Endothelial cell of hepatic sinusoid (primary cell): ENCODE results near the gene HSPA6.
"Not testable (repeated sequence)": the region's sequence is repeated elsewhere in the genome, so short reads cannot be mapped to it uniquely, and the experiment has no call there.

Experiments used
- in situ Hi-C: cut with HindIII; loops from 2 replicates; pipeline ENCODE4 v1.10.0; 2017; ENCODE audit warnings: low sequenced_read_pairs

HSPA6 gene

GRCh38 chr1:161531986-161532643 is 7.8 kb downstream of the HSPA6 start:
- in situ Hi-C loops: no loop called here

- in situ Hi-C loops: not testable (repeated sequence)
These were observed 8.6 kb downstream of the HSPA6 start for GRCh38 chr1:161532644-161533567.

- in situ Hi-C loops: not testable (repeated sequence)
These were observed 12.8 kb downstream of the HSPA6 start for GRCh38 chr1:161537068-161537669.

- in situ Hi-C loops: not testable (repeated sequence)
These were observed 14.7 kb downstream of the HSPA6 start for GRCh38 chr1:161538925-161539479.

- in situ Hi-C loops: not testable (repeated sequence)
These were observed 15.6 kb downstream of the HSPA6 start for GRCh38 chr1:161539731-161540569.

GRCh38 chr1:161540570-161540960 is 16.2 kb downstream of the HSPA6 start:
- in situ Hi-C loops: not testable (repeated sequence)

GRCh38 chr1:161542091-161542559 is 17.8 kb downstream of the HSPA6 start:
- in situ Hi-C loops: not testable (repeated sequence)

GRCh38 chr1:161543125-161543524 is 18.8 kb downstream of the HSPA6 start:
- in situ Hi-C loops: not testable (repeated sequence)

GRCh38 chr1:161545005-161545731 is 20.8 kb downstream of the HSPA6 start:
- in situ Hi-C loops: not testable (repeated sequence)

- in situ Hi-C loops: not testable (repeated sequence)
These were observed 23.8 kb downstream of the HSPA6 start for GRCh38 chr1:161547995-161548741.

GRCh38 chr1:161548749-161549406 is 24.5 kb downstream of the HSPA6 start:
- in situ Hi-C loops: not testable (repeated sequence)

- in situ Hi-C loops: no loop called here
These were observed 25.3 kb downstream of the HSPA6 start, which contains the start of gene FCGR3A for GRCh38 chr1:161549652-161550051. TSS of gene FCGR3A (minus strand) at chr1:161549818. CDS start at chr1:161549736, 82 bp downstream.

- in situ Hi-C loops: not testable (repeated sequence)
These were observed 26.6 kb downstream of the HSPA6 start for GRCh38 chr1:161550942-161551341.

- in situ Hi-C loops: not testable (repeated sequence)
These were observed 29.3 kb downstream of the HSPA6 start for GRCh38 chr1:161553631-161554030.

GRCh38 chr1:161554340-161554739 is 30.0 kb downstream of the HSPA6 start:
- in situ Hi-C loops: not testable (repeated sequence)

GRCh38 chr1:161554815-161555417 is 30.6 kb downstream of the HSPA6 start:
- in situ Hi-C loops: not testable (repeated sequence)

GRCh38 chr1:161556143-161556542 is 31.8 kb downstream of the HSPA6 start:
- in situ Hi-C loops: not testable (repeated sequence)

GRCh38 chr1:161556990-161557389 is 32.6 kb downstream of the HSPA6 start:
- in situ Hi-C loops: not testable (repeated sequence)
